Non-pigmented ciliary epithelial cell (primary cell): ENCODE results near the gene ACIN1.

Source experiments
- DNase-seq: peaks from one replicate; pipeline ENCODE4 v3.0.0-alpha.2; 2010; ENCODE audit warnings: low read depth

The ACIN1 gene

DNA sequence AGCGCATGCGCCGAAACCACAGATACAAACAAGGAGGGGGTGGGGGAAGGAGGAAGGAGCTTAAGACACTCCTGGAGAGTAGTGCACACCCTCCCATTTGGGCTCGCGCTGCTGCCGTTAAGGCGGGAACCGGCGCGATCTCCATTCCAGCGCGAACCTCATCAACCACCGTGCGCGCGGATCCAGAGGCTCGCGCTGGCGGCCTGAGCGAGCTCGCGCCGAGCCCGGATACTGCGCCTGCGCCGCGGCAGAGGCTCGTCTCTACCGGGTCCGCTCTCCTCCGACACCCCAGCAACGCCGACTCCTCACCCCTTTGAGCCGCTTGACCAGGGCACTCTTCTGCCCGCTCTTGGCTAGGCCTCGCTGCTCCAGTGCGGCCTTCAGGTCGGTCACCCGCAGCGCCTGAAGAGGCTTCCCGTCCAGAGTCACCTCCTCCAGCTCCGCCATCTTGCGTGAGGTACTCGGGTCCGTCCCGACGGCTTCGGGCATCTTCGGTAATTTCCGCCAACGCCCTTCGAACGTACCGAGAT, at the start of gene ACIN1:
Gene ACIN1 (minus strand): TSS at position 471 of the 530 bp plus-strand sequence. CDS start 24 bp downstream, at position 447.
- DNase-seq = no peak

DNA sequence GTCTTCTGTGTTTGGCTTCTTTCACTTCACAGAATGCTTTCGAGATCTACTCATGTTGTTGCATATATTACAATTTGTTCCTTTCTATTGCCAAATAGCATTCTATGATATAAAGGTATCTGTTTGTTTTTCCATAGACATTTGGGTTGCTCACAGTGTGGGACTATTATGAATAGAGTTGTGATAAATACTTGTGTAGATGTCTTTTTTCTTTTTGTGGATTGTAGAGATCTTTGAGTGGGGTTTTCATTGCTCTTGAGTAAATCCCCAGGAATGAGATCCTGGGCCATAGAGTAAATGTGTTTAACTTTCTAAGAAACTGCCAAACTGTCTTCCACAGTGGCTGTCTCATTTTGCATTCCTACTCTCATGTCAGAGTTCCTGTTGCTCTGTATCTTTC, 49.0 kb upstream of the ACIN1 start:
- DNase-seq = no peak

DNA sequence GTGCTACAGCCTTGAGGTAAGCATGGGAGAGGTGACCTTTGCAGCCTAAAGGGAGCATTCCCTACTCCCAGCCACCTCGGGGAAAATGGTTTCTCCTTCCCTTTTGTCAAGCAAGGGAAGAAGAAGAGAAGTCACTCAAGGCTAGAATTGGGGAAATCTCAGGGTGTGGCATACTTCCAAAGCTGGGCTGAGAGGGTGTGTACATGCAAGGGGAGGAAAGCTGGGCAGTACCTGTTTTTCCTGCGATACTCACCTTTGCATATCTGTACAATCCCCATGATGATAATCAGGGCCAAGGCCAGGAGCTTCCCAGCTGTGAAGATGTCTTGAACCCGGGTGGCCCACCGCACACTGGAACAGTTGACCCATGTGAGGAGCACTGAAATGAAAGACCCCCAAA, 47.9 kb upstream of the ACIN1 start:
- DNase-seq = no peak

DNA sequence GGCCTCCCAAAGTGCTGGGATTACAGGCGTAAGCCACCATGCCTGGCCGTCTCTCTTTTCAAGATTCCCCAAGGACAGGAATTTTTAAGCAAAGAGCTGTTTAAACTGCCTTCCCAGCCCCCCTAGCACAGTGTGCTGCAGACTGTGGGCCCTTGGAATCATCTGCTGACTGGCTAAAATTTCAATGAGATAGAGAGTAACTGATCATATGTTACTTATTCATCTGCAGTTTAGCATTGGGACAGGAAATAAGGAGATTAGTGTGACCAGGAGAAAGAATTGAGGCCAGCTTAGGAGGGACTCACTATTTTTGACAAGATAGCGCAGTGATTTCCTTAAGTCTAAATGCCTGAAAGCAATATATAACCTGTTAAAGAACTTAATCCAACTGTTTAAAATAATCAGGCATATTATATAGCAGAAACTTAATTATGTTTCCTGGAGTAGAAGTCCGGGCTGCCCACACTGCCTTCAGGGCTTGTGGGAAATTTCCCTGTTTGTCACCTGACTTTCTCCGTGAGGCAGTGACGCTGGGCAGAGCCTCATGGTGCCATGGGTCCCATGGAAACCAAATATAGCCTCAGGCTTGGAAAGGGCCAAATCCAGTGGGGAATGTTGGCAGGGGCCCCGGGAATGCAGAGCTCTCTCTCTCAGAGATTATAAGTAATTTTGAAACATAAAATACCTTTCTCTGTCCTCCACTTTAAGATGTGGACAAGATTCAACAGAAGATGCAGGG, 46.9 kb upstream of the ACIN1 start:
- DNase-seq = no peak

GRCh38 chr14:23140371-23140770, 45.4 kb upstream of the ACIN1 start:
- no peak for DNase-seq

DNA sequence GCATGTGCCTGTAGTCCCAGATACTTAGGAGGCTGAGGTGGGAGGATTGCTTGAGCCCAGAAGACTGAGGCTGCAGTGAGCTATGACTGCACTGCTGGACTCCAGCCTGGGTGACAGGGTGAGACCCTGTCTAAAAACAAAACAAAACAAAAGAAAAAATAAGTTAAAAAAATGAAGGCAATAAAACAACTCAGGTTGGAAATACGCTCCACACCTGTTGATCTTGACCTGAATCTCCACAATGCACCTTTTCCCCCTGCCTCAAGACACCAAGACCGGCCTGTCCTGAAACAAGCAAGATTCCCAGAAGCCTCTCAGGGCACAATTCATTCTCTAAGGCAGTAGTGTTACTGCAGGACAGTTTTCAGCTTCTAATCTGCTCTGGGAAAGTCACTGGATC, 44.9 kb upstream of the ACIN1 start:
- DNase-seq = no peak

- no peak for DNase-seq
These were observed 43.0 kb upstream of the ACIN1 start for GRCh38 chr14:23137813-23138535.

DNA sequence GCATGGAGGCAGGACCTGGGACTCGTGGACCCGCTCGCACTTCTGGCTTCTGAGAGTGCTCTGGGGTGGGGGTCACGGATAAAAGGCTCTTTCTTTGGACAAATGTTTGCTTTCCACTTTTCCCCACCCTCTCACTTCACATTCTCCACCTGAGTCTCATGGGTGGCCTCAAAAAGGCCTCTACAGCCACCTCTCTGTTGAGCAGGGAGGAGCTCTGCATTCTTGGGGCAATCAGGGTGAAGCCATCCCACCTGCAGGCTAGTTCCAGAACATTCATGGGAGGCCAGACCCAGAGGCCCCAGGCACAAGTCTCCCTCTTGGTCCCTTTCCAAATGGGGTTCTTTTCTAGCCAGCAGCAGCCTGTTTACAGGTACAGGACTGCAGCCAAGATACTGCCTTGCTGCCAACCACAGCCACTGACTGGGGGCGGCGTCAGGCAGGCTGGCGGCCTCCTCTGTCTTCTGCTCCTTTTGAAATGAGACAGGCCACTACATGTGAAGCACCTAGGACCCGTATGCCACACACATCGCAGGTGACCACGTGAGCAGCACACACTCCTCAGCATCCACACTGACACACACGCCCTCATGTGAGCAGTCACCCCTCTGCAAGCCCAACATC, 42.4 kb upstream of the ACIN1 start:
- DNase-seq = no peak

GRCh38 chr14:23136566-23137133, 41.7 kb upstream of the ACIN1 start:
- no peak for DNase-seq

DNA sequence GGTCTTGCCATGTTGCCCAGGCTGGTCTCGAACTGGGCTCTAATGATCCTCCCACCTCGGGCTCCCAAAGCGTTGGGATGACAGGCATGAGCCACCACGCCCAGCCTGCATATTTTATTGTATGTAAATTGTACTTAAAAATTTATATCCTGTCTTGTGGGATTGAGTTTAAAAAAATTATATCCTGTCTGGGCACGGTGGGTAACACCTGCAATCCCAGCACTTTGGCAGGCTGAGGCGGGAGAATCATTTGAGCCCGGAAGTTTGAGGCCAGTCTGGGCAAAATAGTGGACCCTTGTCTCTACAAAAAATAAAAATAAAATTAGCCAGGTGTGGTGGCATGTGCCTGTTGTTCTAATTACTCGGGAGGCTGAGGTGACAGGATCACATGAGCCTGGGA, 38.0 kb upstream of the ACIN1 start:
- no peak for DNase-seq

DNA sequence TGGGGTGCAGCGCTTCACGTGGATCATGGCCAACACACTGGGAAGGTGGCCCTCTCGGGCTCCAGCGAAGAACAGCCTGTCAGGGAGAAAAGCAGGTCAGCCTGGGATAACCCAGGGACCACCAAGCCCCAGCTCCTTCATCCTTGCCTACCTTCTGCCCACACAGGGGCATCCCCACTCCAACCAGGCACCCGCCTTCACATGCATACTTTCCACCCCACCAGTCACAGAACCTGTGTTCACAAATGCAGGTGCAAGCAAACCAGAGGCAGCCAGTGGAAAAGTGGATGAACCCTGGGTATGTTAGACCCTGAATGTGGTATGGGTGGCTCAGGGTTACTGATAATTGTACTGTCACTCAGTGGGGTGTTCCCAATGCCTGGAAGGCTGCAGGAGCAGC, 36.5 kb upstream of the ACIN1 start:
- no peak for DNase-seq

- no peak for DNase-seq
These were observed 35.9 kb upstream of the ACIN1 start for GRCh38 chr14:23130871-23131270.

DNA sequence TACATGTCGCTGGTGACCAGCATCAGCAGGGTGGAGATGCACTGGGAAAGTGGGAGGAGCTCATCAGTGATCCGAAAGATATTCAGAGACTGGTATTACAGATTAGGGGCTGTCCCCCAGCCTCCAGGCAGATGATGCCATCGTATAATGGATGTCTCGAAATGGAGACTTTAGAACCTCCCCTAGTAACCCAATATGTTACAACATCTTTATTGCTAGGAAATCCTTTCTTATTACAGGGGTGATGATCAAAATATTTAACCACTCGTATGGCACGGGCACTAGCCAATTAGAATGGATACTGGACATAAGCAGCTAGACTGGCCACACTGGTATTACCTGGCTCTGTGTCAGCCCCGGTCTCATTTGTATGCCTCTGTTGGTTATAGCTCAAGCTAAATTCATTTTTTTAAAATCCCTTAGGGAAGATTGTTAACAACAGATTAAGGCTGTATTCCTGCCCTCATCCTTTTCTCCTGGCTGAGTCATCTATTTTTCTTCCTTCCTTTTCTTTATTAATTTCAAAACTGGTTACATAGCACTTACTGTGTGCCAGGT, 34.9 kb upstream of the ACIN1 start:
- no peak for DNase-seq

DNA sequence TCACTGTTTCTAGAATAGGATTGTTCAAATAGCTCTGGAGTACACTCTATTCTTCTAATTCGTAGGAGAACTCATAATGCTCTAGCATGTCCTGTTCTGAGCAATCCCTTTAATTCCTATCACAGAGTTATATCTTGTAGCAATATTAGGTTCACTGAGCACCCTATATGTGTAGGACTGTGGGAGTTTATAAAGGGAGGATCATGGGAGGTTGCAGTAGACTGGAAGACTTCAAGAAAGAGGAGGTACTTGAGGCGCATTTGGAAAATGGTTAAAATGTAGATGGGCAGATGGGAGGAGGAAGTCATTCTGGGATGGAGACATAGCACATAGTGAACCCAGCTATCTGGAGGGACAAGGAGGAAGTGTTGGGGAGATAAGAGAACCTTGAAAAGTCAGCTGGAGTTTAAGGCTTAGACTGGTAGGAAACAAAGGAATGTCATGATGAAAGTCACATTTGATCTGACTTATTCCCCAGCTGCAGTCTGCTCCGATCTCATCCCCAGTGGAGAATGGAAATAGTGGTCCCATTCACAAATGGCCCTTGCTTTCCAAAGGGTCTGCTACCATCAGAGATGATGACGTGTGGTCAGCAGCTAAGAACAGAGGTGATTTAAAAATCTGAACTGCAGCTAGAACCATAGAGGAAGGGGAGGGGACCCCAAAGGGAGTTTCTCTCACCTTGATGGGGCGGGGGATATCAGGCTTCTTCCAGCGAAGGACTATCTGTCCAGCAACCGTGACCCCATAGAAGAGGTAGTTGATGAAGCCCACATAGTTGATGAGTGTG, 34.2 kb upstream of the ACIN1 start:
- DNase-seq = no peak

DNA sequence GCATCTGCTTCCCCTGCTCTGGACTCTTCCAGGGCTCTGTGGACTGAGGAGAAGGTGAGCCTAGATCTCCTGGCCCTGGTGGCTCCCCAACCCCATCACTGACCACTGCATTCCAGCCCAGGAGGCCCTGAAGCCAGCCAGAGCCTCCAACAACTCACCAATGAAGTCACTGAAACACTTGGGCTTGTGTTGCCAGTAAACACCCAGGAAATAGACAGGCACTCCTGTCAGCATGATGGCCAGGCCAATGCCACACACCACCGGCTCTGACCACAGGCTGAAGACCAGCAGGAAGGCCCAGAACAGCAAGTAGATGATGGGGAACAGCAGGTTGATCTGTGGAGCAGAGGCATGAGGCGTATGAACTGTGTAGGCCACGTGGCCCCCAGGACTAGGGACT, 32.9 kb upstream of the ACIN1 start:
- DNase-seq = no peak

DNA sequence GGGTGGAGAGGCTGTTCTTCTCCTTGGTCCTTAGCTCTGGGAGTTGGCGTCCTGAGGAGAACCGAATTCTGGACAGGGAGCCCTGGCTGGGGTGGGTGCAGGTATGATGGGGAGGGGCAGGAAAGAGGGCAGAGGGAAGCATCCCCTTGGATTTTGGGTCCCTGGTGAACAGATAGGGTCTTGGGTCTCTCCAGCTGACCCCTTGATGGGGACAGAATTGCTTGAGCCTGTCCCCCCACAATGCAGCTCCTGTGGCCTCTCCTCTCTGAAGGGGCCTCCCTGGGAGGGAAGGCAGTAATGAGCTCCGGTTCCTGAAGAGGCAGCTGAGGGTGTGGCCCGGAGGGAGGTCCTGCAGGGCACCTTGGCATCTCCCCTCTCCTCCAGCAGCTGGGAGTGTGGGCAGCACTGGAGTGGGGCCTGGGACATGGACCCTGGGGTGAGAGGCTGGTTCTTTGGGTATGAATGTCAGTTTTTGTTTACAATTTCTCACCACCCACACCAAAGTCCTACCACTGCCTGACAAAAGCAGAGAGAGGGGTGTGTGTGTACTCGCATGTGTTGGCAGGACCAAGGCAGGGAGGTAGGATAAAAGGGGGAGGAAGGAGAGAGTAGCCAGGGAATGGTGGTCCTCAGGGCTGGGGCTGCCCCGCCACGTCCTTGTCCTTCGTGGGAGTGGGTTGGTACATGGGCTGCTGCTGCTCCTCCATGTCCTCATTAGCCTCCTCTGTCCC, 31.8 kb upstream of the ACIN1 start:
- no peak for DNase-seq

DNA sequence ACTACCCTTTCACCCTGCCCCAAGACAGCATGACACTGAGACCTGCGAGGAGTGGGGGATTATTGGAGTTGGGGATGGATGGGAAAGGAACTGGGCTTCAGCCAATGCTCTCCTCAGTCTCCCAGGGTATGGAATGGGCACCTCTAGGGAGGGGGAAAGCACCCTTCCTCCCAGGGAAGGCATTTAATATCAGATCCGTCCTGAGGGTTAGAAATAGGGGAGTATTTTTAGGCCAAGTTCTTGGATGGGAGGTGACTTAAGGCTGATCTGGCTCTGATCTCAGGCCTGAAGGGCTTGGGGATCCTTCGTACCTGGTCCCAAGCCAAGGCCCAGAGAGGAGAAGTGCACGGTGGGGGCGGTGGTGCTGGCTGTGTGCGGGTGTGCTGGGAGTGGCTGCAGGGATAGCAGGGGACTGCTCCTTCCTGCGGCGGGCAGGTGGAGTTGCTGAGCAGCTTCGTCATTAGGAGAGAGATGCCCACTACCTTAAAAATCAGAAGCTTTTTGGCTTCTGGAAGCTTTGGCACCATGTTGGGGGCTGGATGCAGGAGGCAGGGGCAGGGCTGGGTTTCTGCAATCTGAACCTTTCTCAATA, 31.1 kb upstream of the ACIN1 start:
- no peak for DNase-seq

DNA sequence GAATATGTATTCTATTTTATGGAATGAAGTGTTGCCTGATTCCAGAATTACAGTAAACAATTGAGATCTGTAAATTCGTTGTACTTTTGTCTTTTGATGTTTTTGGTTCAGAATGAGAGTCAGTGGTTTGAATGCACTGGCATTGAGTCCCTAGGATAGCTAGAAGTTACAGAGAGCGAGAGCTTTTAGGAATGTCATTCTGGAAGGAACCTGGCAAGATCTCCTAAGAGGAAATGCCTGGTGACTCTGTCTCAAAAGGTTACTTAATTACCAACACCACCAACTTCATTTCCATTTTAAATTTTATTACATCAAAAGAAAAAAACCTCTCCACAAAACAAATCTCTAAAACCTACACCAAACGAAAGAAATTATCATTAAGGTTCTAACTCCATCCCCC, 30.1 kb upstream of the ACIN1 start:
- DNase-seq = no peak

GRCh38 chr14:23124337-23124954, 29.5 kb upstream of the ACIN1 start:
- DNase-seq = no peak

- DNase-seq = no peak
These were observed 28.5 kb upstream of the ACIN1 start for GRCh38 chr14:23123419-23123818.
